K562 (cell line): Measurements from ENCODE around the gene PDIA3. TPM values are rescaled to one million over a fixed set of nuclear protein-coding genes. Genes with fewer than 3 reads are reported as not detected.

Experiments
- ATAC-seq: fragments of 200-7000 bp; cut with Tn5 transposase; 3 replicates; pipeline ENCODE4 v1.9.1; 2020; ENCODE audit warnings: moderate library complexity
- BruUV-seq: library from RNA; stranded (reverse); fragments of 400-500 nt; replicated peaks from 2 replicates; lab custom pipeline; 2021; lab: Mats Ljungman, UMichigan
- CTCF ChIA-PET: fragments of 300-600 bp; formaldehyde crosslinking; extraction: SDS; loops from one replicate; lab custom pipeline; 2021; ENCODE audit warnings: low intra/inter-chr PET ratio; lab: Yijun Ruan, JAX
- POLR2A ChIA-PET: fragments of 300-600, 350-650 bp; sonication (Branson Sonifier 250); formaldehyde crosslinking; extraction: SDS; loops from one replicate; lab custom pipeline; 2021; ENCODE audit warnings: antibody characterized with exemption, inconsistent platforms; lab: Yijun Ruan, JAX
- DNase-seq, 4 experiments: peaks; one replicate each; pipeline versions ENCODE4 v3.0.0 to v3.0.0-alpha.2; 2011 to 2018; ENCODE audit warnings: low spot score in 3 of 4, mixed read lengths in 3 of 4; ENCODE audit errors: extremely low read depth in 1 of 4
- FAIRE-seq: peaks from 2 replicates; lab custom pipeline; 2011; peaks lifted over from hg19 to GRCh38; lab: Jason Lieb, UNC
- H2AFZ ChIP-seq: 2 replicates; pipeline ENCODE4 v1.6.0; 2011; ENCODE audit warnings: low read depth, low read length, control low read depth, inconsistent platforms
- H3K27ac ChIP-seq: fragments of 200-600 bp; 3 replicates; pipeline ENCODE4 v1.8.0; 2011; ENCODE audit warnings: low read depth, mild to moderate bottlenecking, control low read depth, inconsistent platforms, low read length, moderate library complexity, mixed read lengths; ENCODE audit errors: extremely low read depth
- H3K27me3 ChIP-seq, 2 experiments: fragments of 300-600 bp in 1 of 2; 2 replicates in 1 of 2; 3 replicates in 1 of 2; pipeline versions ENCODE4 v1.6.0 to v1.8.0; 2011; ENCODE audit warnings: inconsistent platforms in 2 of 2, low read length in 2 of 2, mild to moderate bottlenecking in 1 of 2, mixed read lengths in 1 of 2, moderate library complexity in 1 of 2; ENCODE audit not compliant: control insufficient read depth in 2 of 2, insufficient read depth in 2 of 2
- H3K36me3 ChIP-seq: fragments of 300-600 bp; 3 replicates; pipeline ENCODE4 v1.8.0; 2011; ENCODE audit warnings: mild to moderate bottlenecking, low read length, inconsistent platforms; ENCODE audit not compliant: control insufficient read depth, insufficient read depth
- H3K4me1 ChIP-seq, 2 experiments: fragments of 200-600 bp in 1 of 2; replicated peaks in 1 of 2; 2 replicates in 1 of 2; 3 replicates in 1 of 2; pipeline versions ENCODE4 v1.5.1 to v1.8.0; 2011; ENCODE audit warnings: inconsistent platforms in 2 of 2, low read length in 2 of 2, mild to moderate bottlenecking in 1 of 2, mixed read lengths in 1 of 2, moderate library complexity in 1 of 2; ENCODE audit not compliant: control insufficient read depth in 2 of 2, insufficient read depth in 2 of 2
- H3K4me2 ChIP-seq: 2 replicates; pipeline ENCODE4 v1.6.1; 2011; ENCODE audit warnings: low read length, control low read depth, inconsistent platforms, mixed read lengths; ENCODE audit not compliant: insufficient read depth
- H3K4me3 ChIP-seq: fragments of 200-600 bp; sonication (generic), shearing (Covaris generic); 2 replicates; pipeline ENCODE4 v1.5.1; 2016; ENCODE audit warnings: control low read depth, inconsistent platforms
- H3K79me2 ChIP-seq: fragments of 200-600 bp; 3 replicates; pipeline ENCODE4 v1.8.0; 2011; ENCODE audit warnings: low read length, inconsistent platforms; ENCODE audit not compliant: control insufficient read depth, insufficient read depth
- H3K9ac ChIP-seq, 2 experiments: 2 replicates each; pipeline versions ENCODE4 v1.6.0 to v1.6.1; 2011; ENCODE audit warnings: low read depth in 2 of 2, low read length in 2 of 2, control low read depth in 1 of 2, inconsistent platforms in 1 of 2, mild to moderate bottlenecking in 1 of 2, mixed read lengths in 1 of 2; ENCODE audit not compliant: insufficient read depth in 1 of 2
- H3K9me1 ChIP-seq: one replicate; pipeline ENCODE4 v1.6.0; 2011; ENCODE audit warnings: inconsistent platforms, mild to moderate bottlenecking, low read length, moderate library complexity; ENCODE audit not compliant: control insufficient read depth, insufficient read depth
- H3K9me3 ChIP-seq: replicated peaks from 2 replicates; pipeline ENCODE4 v1.5.1; 2011; ENCODE audit warnings: low read depth, low read length, inconsistent platforms; ENCODE audit not compliant: control insufficient read depth, insufficient read depth
- H4K20me1 ChIP-seq: replicated peaks from 2 replicates; pipeline ENCODE4 v1.6.1; 2011; ENCODE audit warnings: low read length, inconsistent platforms, mixed read lengths; ENCODE audit not compliant: control insufficient read depth, insufficient read depth
- CHD2 ChIP-seq: IDR thresholded peaks from 2 replicates; pipeline ENCODE4 v1.6.1; 2011; ENCODE audit warnings: low read depth, low read length
- CREBBP ChIP-seq: IDR thresholded peaks from one replicate; pipeline ENCODE4 v1.6.1; 2012; ENCODE audit warnings: low read depth, mild to moderate bottlenecking, control low read depth, inconsistent platforms, low read length
- MCM7 ChIP-seq, 2 experiments: fragments of 450-650 bp; IDR thresholded peaks; 2 replicates each; pipeline ENCODE4 v1.6.1; 2016 to 2018
- POLR2A ChIP-seq: fragments of 450-650 bp; conservative IDR thresholded peaks from 2 replicates; pipeline ENCODE4 v1.6.1; 2016
- POLR2AphosphoS2 ChIP-seq: IDR thresholded peaks from 2 replicates; pipeline ENCODE4 v1.6.1; 2012; ENCODE audit warnings: low read length, improper control_type of control experiment
- POLR2AphosphoS5 ChIP-seq: IDR thresholded peaks from 2 replicates; pipeline ENCODE4 v1.6.1; 2011; ENCODE audit warnings: mild to moderate bottlenecking, low read depth, low read length, moderate library complexity; ENCODE audit not compliant: control insufficient read depth, insufficient read depth
- POLR2B ChIP-seq: fragments of 450-650 bp; IDR thresholded peaks from 2 replicates; pipeline ENCODE4 v1.6.1; 2018; ENCODE audit warnings: low read depth; ENCODE audit not compliant: partially characterized antibody
- POLR2G ChIP-seq: fragments of 200-400 bp; formaldehyde crosslinking; IDR thresholded peaks from 2 replicates; pipeline ENCODE4 v1.6.1; 2017; ENCODE audit warnings: low read depth, mild to moderate bottlenecking, antibody characterized with exemption, low read length, moderate library complexity
- RBFOX2 ChIP-seq: fragments of 200-400 bp; formaldehyde crosslinking; IDR thresholded peaks from 2 replicates; pipeline ENCODE4 v1.6.1; 2017; ENCODE audit warnings: low read depth, mild to moderate bottlenecking, low read length, moderate library complexity
- THAP7 ChIP-seq: fragments of 250-450 bp; sonication (Bioruptor Pico); IDR thresholded peaks from 2 replicates; pipeline ENCODE4 v1.5.0; 2021
- ZNF445 ChIP-seq: fragments of 250-450 bp; sonication (Bioruptor Pico); IDR thresholded peaks from 2 replicates; pipeline ENCODE4 v1.4.0; 2020; ENCODE audit warnings: low read depth, mild to moderate bottlenecking, moderate library complexity
- WGBS: fragments of 100-300 bp; shearing (Covaris generic); methylation state at CpG from one replicate; pipeline ENCODE4 v1.1.6; 2016; ENCODE audit warnings: low coverage, mixed read lengths; ENCODE audit not compliant: insufficient coverage; ENCODE audit errors: missing lambda C conversion rate; 5-methylcytosine and 5-hydroxymethylcytosine counted together
- in situ Hi-C: fragments of 300-500 bp; cut with MboI; formaldehyde crosslinking; loops from 4 replicates; pipeline ENCODE4 v1.15.0; 2018; ENCODE audit warnings: inconsistent platforms, mixed read lengths
- intact Hi-C: fragments of 100-400 bp; cut with micrococcal nuclease; formaldehyde crosslinking; loops from 2 replicates; pipeline ENCODE4 v1.14.2; 2022
- polyA plus RNA-seq, 8 experiments: library from polyadenylated mRNA; depleted of rRNA in 4 of 8; stranded (reverse) in 5 of 8; unstranded in 3 of 8; fragments of >200 nt; fragmentation: Nextera tagmentation in 2 of 8; fragmentation: Illumina TruSeq in 1 of 8; extraction: Ambion mirVana in 2 of 8; extraction: Trizol in 1 of 8; gene quantifications; 2 replicates each; pipeline versions ENCODE4 v1.2.1 to v1.2.3, GENCODE V29; 2011 to 2014; ENCODE audit warnings: inconsistent platforms in 1 of 8, missing spikeins in 1 of 8
- total RNA-seq, 7 experiments: library from RNA; depleted of rRNA in 6 of 7; stranded (reverse); fragments of >200 nt in 6 of 7; fragmentation: Illumina TruSeq in 2 of 7; extraction: Trizol in 2 of 7; gene quantifications; 2 replicates each; pipeline versions ENCODE4 v1.2.1 to v1.2.3, GENCODE V29; 2011 to 2021; ENCODE audit warnings: low replicate concordance in 1 of 7
- TF ChIP-seq, protein P1 (sequence below): fragments of 450-650 bp; formaldehyde crosslinking; conservative IDR thresholded peaks from 2 replicates; pipeline ENCODE4 v1.4.0; 2022; ENCODE audit warnings: mild to moderate bottlenecking, missing genetic modification characterization

PDIA3 gene
- total and polyA plus RNA-seq, 9 of the 15 experiments (the other 6 are each of a cell fraction or from before 2014, with no cell fraction given), result 13.5 to 386 (median 149) TPM

- peaks cover 66% of the 10 kb centered on the region for H3K36me3 ChIP-seq
- peaks cover 42% of the 10 kb centered on the region for H3K79me2 ChIP-seq
- H3K9ac ChIP-seq, result no peak overlapping the region
- POLR2A ChIA-PET, result interaction anchor here (0.7 to 4.5 kb wide), 7 partner anchors 8 to 35 kb away, joined by 3 to 26 read pairs (median 5); partner anchors contain the start of gene MFAP1
- no peak overlapping the region for H3K27ac ChIP-seq
- H3K9me1 ChIP-seq, result peaks cover 17% of the 10 kb centered on the region
- DNase-seq (no peak), FAIRE-seq (no peak), ATAC-seq (no peak)
- no peaks in the 10 kb centered on the region for H3K27me3 ChIP-seq
- H3K4me1 ChIP-seq, result peaks cover 44 to 48% of the 10 kb centered on the region in 2 experiments
- TF ChIP-seq RBFOX2, result 0 out of 2 replicates have a peak, but pooled peaks have one; percentile 15
- 0 out of 2 replicates have a peak, but pooled peaks have one; percentile 32 for TF ChIP-seq POLR2G
- no peak for TF ChIP-seq ZNF445 (CRISPR knock-in tag)
- intact Hi-C loops, result no loop called here
- CTCF ChIA-PET, result no interaction called here
- no peaks in the 10 kb centered on the region for H3K9me3 ChIP-seq
- H4K20me1 ChIP-seq, result peaks cover 17% of the 10 kb centered on the region; the same call in 1 of the 2 replicates
- in situ Hi-C loops, result no loop called here
- H2AFZ ChIP-seq, result no peak overlapping the region
- H3K4me3 ChIP-seq, result no peak overlapping the region
- BruUV-seq, result no TSS peak
- H3K4me2 ChIP-seq, result no peak overlapping the region
These were observed 49.8 kb downstream of the PDIA3 start for GRCh38 chr15:43795997-43796396.

DNA sequence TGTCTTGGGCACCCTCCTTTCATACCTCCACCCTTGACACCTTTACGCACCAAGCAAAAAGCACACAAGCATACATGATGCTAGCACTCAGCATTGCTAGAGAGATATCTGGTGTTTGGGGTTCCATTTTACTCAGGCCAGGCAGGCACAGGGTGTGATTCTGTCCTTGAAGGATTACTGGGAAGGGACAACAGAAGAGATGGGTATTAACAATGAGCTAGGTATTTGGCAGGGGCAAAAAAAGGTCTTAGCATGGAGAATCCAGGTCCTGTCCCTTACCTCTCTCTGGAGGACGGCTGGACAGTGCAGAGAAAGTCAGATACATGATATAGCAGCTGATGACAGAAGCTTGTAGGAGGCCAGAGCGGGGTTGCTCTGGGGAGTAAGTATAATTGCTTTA, 50.3 kb downstream of the PDIA3 start:
- FAIRE-seq (no peak), ATAC-seq (no peak), DNase-seq (no peak)
- in situ Hi-C loops (no loop called here), intact Hi-C loops (no loop called here)
- Histone ChIP-seq H3K79me2 (peaks cover 48% of the 10 kb centered on the region), H3K9ac (no peak overlapping the region), H3K9me1 (peaks cover 17% of the 10 kb centered on the region), H4K20me1 (peaks cover 17% of the 10 kb centered on the region; the same call in 1 of the 2 replicates), H3K27ac (no peak overlapping the region), H3K4me3 (no peak overlapping the region), H3K4me1 (peaks cover 39 to 45% of the 10 kb centered on the region in 2 experiments), H3K27me3 (no peaks in the 10 kb centered on the region), H2AFZ (no peak overlapping the region), H3K9me3 (no peaks in the 10 kb centered on the region), H3K36me3 (peaks cover 72% of the 10 kb centered on the region), H3K4me2 (no peak overlapping the region)
- ChIA-PET CTCF (interaction anchor here (0.6 kb wide), 1 partner anchor 9 kb away, joined by 3 read pairs; no protein-coding TSS in a partner anchor), POLR2A (interaction anchor here (1.5 to 4.5 kb wide), 7 partner anchors 8 to 27 kb away, joined by 3 to 26 read pairs (median 10); partner anchors contain the start of gene MFAP1)
- WGBS, result 62% methylated on average over 3 of the region's 3 CpGs
- no TSS peak for BruUV-seq
- TF ChIP-seq CHD2 (no peak), CREBBP (peak; percentile 49), MCM7 (IDR thresholded peaks at IDR 0.05) (no peak), POLR2AphosphoS5 (0 out of 2 replicates have a peak, but pooled peaks have one; percentile 20), POLR2AphosphoS2 (peak; percentile 93), THAP7 (CRISPR knock-in tag) (no peak), POLR2A (peak; percentile 51), POLR2B (peak; percentile 29)
- TF ChIP-seq, protein P1, sequence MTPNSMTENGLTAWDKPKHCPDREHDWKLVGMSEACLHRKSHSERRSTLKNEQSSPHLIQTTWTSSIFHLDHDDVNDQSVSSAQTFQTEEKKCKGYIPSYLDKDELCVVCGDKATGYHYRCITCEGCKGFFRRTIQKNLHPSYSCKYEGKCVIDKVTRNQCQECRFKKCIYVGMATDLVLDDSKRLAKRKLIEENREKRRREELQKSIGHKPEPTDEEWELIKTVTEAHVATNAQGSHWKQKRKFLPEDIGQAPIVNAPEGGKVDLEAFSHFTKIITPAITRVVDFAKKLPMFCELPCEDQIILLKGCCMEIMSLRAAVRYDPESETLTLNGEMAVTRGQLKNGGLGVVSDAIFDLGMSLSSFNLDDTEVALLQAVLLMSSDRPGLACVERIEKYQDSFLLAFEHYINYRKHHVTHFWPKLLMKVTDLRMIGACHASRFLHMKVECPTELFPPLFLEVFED, result 0 out of 2 replicates have a peak, but pooled peaks have one; percentile 4
